Ovary (tissue), 9 donors: ENCODE data around the gene ZC3H10. TPM values are rescaled to one million over a fixed set of nuclear protein-coding genes. Genes with fewer than 3 reads are reported as not detected.
"Not testable (repeated sequence)": the region's sequence is repeated elsewhere in the genome, so short reads cannot be mapped to it uniquely, and the experiment has no call there.

Source experiments
- DNase-seq, 5 donors: peaks; one replicate each; pipeline ENCODE4 v3.0.0-alpha.2; 2019 to 2020
- H3K27ac ChIP-seq, 2 donors: fragments of 200-600 bp; one replicate each; pipeline versions ENCODE4 v1.5.1 to v1.8.0; 2019 to 2022
- H3K27me3 ChIP-seq: fragments of 200-600 bp; one replicate; pipeline ENCODE4 v1.8.0; 2022
- H3K36me3 ChIP-seq: fragments of 200-600 bp; sonication (generic); one replicate; pipeline ENCODE4 v1.5.1; 2019
- H3K4me1 ChIP-seq: one replicate; pipeline ENCODE4 v1.8.1; 2013; ENCODE audit warnings: mild to moderate bottlenecking, moderate library complexity; ENCODE audit not compliant: insufficient read depth
- H3K4me3 ChIP-seq: fragments of 200-600 bp; sonication (generic); one replicate; pipeline ENCODE4 v1.5.1; 2017
- H3K9me3 ChIP-seq, 2 donors: fragments of 200-600 bp in 1 of 2; sonication (generic) in 1 of 2; one replicate each; pipeline versions ENCODE4 v1.5.1 to v1.8.1; 2013 to 2019; ENCODE audit warnings: mild to moderate bottlenecking in 1 of 2, moderate library complexity in 1 of 2
- CTCF ChIP-seq, 3 donors: fragments of 450-650 bp in 2 of 3; fragments of 200-600 bp in 1 of 3; IDR thresholded peaks; one replicate each; pipeline versions ENCODE4 v1.5.1 to v1.8.0; 2016 to 2022; ENCODE audit warnings: antibody characterized with exemption in 3 of 3, mild to moderate bottlenecking in 1 of 3
- EP300 ChIP-seq: sonication (generic); formaldehyde crosslinking; IDR thresholded peaks from one replicate; pipeline ENCODE4 v1.6.1; 2017; ENCODE audit warnings: antibody characterized with exemption
- POLR2A ChIP-seq: fragments of 450-650 bp; IDR thresholded peaks from one replicate; pipeline ENCODE4 v1.6.1; 2017; ENCODE audit warnings: antibody characterized with exemption, mild to moderate bottlenecking, moderate library complexity
- whole genome bisulfite sequencing, 3 donors: extraction: QIAGEN DNeasy Blood & Tissue Kit in 1 of 3; methylation state at CpG; one replicate each; pipeline versions ENCODE4 v1.1.5 to v1.1.7; 2013 to 2017; 5-methylcytosine and 5-hydroxymethylcytosine counted together
- intact Hi-C, 4 donors: fragments of 100-400 bp; cut with DNase I; formaldehyde crosslinking; loops; one replicate each; pipeline versions ENCODE4 v1.11.0 to v1.15.1; 2022 to 2023
- polyA plus RNA-seq, 2 donors: library from polyadenylated mRNA; stranded (reverse); fragments of 200-250 nt in 1 of 2; fragments of 350-450 nt in 1 of 2; fragmentation: Illumina TruSeq in 1 of 2; extraction: RNeasy Lipid Tissue Mini Kit (QIAGEN cat#74804) in 1 of 2; gene quantifications; one replicate each; pipeline ENCODE4 v1.2.3, GENCODE V29; 2013 to 2014
- total RNA-seq, 7 donors: library from RNA; depleted of rRNA in 2 of 7; stranded (reverse); fragments of >200 nt in 2 of 7; fragmentation: NEBNext Ultra II Directional in 3 of 7; extraction: Animal tissue kit (Norgen Biotek cat#: 25700) in 3 of 7; gene quantifications; one replicate each; pipeline versions ENCODE4 v1.1.0 to v1.2.4, GENCODE V29; 2016 to 2023
- donor health status: DM: no; HTN: no; CAD: no; lungs with moderate emphysema.
- donor health status: DM: no; HTN: no; CAD: no.
- donor health status: Bipolar disorder and iron deficiency.
- donor health status: DM: yes; HTN: yes; CAD: no.
- donor health status: DM: no; HTN: no; CAD: no.
- donor health status: DM: yes; HTN: yes; CAD: no.

The ZC3H10 gene
- total and polyA plus RNA-seq, 9 donors, result 1.8 to 14.7 (median 9.0) TPM

- Histone ChIP-seq H3K27ac (no peak overlapping the region), H3K4me1 (peaks cover 11% of the 10 kb centered on the region), H3K9me3 (no peaks in the 10 kb centered on the region), H3K27me3 (no peaks in the 10 kb centered on the region), H3K36me3 (no peaks in the 10 kb centered on the region), H3K4me3 (no peak overlapping the region)
- TF ChIP-seq EP300, result no peak
- no peak for TF ChIP-seq CTCF (IDR thresholded peaks at IDR 0.05)
- no peak for TF ChIP-seq POLR2A
- intact Hi-C loops, result loop anchor here in 1 of 4 donors (5.0 kb wide), 1 partner anchor 67 kb away; the partner anchor contains the start of genes NABP2 and RNF41
- DNase-seq, result no peak
- WGBS, 3 donors, result 92 to 94% (median 93%) methylated on average over 11 of the region's 11 CpGs
Measured at GRCh38 chr12:56155256-56155845, 37.3 kb downstream of the ZC3H10 start.

GRCh38 chr12:56156464-56157200 lies 38.6 kb downstream of the ZC3H10 start:
- intact Hi-C loops, result loop anchor here in 1 of 4 donors (5.0 kb wide), 1 partner anchor 66 kb away; the partner anchor contains the start of genes NABP2 and RNF41
- H3K4me1 ChIP-seq, H3K36me3 ChIP-seq, H3K27me3 ChIP-seq, DNase-seq, H3K9me3 ChIP-seq: not testable (repeated sequence)
- WGBS, 3 donors, result 86 to 89% (median 87%) methylated on average over 21 of the region's 21 CpGs
- Histone ChIP-seq H3K27ac (peak overlapping the region; percentile 82 to 91), H3K4me3 (peak overlapping the region; percentile 97)

GRCh38 chr12:56157201-56158028 lies 39.3 kb downstream of the ZC3H10 start:
- TF ChIP-seq POLR2A, result no peak
- TF ChIP-seq CTCF (IDR thresholded peaks at IDR 0.05), result peak; percentile 44 to 91 (median 88)
- no peak for TF ChIP-seq EP300
- Histone ChIP-seq H3K27me3 (no peaks in the 10 kb centered on the region), H3K27ac (peak overlapping the region; percentile 82 to 91), H3K36me3 (no peaks in the 10 kb centered on the region), H3K4me1 (peaks cover 9% of the 10 kb centered on the region), H3K9me3 (no peaks in the 10 kb centered on the region), H3K4me3 (peak overlapping the region; percentile 97)
- WGBS, 3 donors, result 2 to 4% (median 3%) methylated on average over 45 of the region's 45 CpGs
- peak; percentile 84 to 92 (median 87) for DNase-seq
- intact Hi-C loops, result loop anchor here in 2 of 4 donors (2.0 to 5.0 kb wide), 3 partner anchors 31 to 65 kb away; partner anchors contain the start of genes NABP2 (in 1 of the 2) and RNF41 (in 1 of the 2)

- Histone ChIP-seq H3K9me3 (no peaks in the 10 kb centered on the region), H3K4me3 (peak within 1 kb of the TSS; percentile 97), H3K36me3 (no peaks in the 10 kb centered on the region), H3K4me1 (peaks cover 3% of the 10 kb centered on the region), H3K27me3 (no peaks in the 10 kb centered on the region), H3K27ac (peak within 1 kb of the TSS; percentile 82 to 91)
- peak; percentile 93 to 98 (median 97) for DNase-seq
- WGBS, 3 donors, result 0 to 1% (median 1%) methylated on average over 30 of the region's 30 CpGs
- TF ChIP-seq EP300 (no peak), POLR2A (peak; percentile 100), CTCF (IDR thresholded peaks at IDR 0.05) (peak in 2 of 3 donors; percentile 4 to 9)
- intact Hi-C loops, result loop anchor here in 2 of 4 donors (2.0 to 5.0 kb wide), 3 partner anchors 31 to 64 kb away; partner anchors contain the start of genes NABP2 (in 1 of the 2) and RNF41 (in 1 of the 2)
Measured at GRCh38 chr12:56158029-56158925, 40.2 kb downstream of the ZC3H10 start, which contains the start of gene MYL6. TSS of gene MYL6 (plus strand) at chr12:56158359. CDS start at chr12:56158402, 43 bp downstream.
